ENCODE measurements around the gene KSR2. TPM values are rescaled to one million over a fixed set of nuclear protein-coding genes. Genes with fewer than 3 reads are reported as not detected.

Gene KSR2
- total and polyA plus RNA-seq, 7 donors = under 0.01 to 0.04 (median 0.02) TPM; not detected in 2

- no peak for DNase-seq
- intact Hi-C loops (cut with DNase I) = no loop called here
- H3K27ac ChIP-seq = no peak overlapping the region
- H3K9me3 ChIP-seq = no peaks in the 10 kb centered on the region
- WGBS, 3 donors = 47 to 67% (median 58%) methylated on average over 4 of the region's 4 CpGs
- no peak overlapping the region for H3K4me3 ChIP-seq
- ATAC-seq = no peak
- no peak for TF ChIP-seq CTCF (IDR thresholded peaks at IDR 0.05)
- no peaks in the 10 kb centered on the region for H3K36me3 ChIP-seq (ENCODE audit: insufficient read depth in 1 of 2, low read depth in 1 of 2)
- H3K27me3 ChIP-seq (ENCODE audit: insufficient read depth in 3 of 3, low read length in 2 of 3) = no peaks in the 10 kb centered on the region
- H3K4me1 ChIP-seq = peaks cover 5% of the 10 kb centered on the region
Measured at GRCh38 chr12:117513353-117513752, 455.4 kb downstream of the KSR2 start.

- no peaks in the 10 kb centered on the region for H3K9me3 ChIP-seq
- TF ChIP-seq CTCF (IDR thresholded peaks at IDR 0.05) = no peak
- intact Hi-C loops (cut with DNase I) = no loop called here
- H3K4me3 ChIP-seq = no peak overlapping the region
- DNase-seq (no peak), ATAC-seq (no peak)
- H3K27me3 ChIP-seq (ENCODE audit: insufficient read depth in 3 of 3, low read length in 2 of 3) = no peaks in the 10 kb centered on the region
- H3K27ac ChIP-seq = no peak overlapping the region
- H3K4me1 ChIP-seq = no peaks in the 10 kb centered on the region
- H3K36me3 ChIP-seq (ENCODE audit: insufficient read depth in 1 of 2, low read depth in 1 of 2) = no peaks in the 10 kb centered on the region
Measured at GRCh38 chr12:117508468-117508867, 460.3 kb downstream of the KSR2 start.

- DNase-seq (no peak), ATAC-seq (no peak)
- Histone ChIP-seq H3K9me3 (no peaks in the 10 kb centered on the region), H3K36me3 (ENCODE audit: insufficient read depth in 1 of 2, low read depth in 1 of 2) (no peaks in the 10 kb centered on the region), H3K27ac (no peak overlapping the region), H3K27me3 (ENCODE audit: insufficient read depth in 3 of 3, low read length in 2 of 3) (no peaks in the 10 kb centered on the region), H3K4me1 (no peaks in the 10 kb centered on the region), H3K4me3 (no peak overlapping the region)
- WGBS, 3 donors = 65 to 67% (median 67%) methylated on average over 3 of the region's 3 CpGs
- intact Hi-C loops (cut with DNase I) = no loop called here
- TF ChIP-seq CTCF (IDR thresholded peaks at IDR 0.05) = no peak
Measured at GRCh38 chr12:117507548-117507947, 461.2 kb downstream of the KSR2 start.

- intact Hi-C loops (cut with DNase I) = no loop called here
- Histone ChIP-seq H3K36me3 (ENCODE audit: insufficient read depth in 1 of 2, low read depth in 1 of 2) (no peaks in the 10 kb centered on the region), H3K4me1 (peaks cover 4% of the 10 kb centered on the region), H3K27ac (no peak overlapping the region), H3K27me3 (ENCODE audit: insufficient read depth in 3 of 3, low read length in 2 of 3) (no peaks in the 10 kb centered on the region), H3K9me3 (no peaks in the 10 kb centered on the region), H3K4me3 (no peak overlapping the region)
- 64 to 76% (median 66%) methylated on average over 1 of the region's 1 CpG for WGBS, 3 donors
- TF ChIP-seq CTCF (IDR thresholded peaks at IDR 0.05) = no peak
- DNase-seq (no peak), ATAC-seq (no peak)
Measured at GRCh38 chr12:117506333-117506732, 462.5 kb downstream of the KSR2 start.

- Histone ChIP-seq H3K4me3 (no peak overlapping the region), H3K9me3 (no peaks in the 10 kb centered on the region), H3K4me1 (peaks cover 4% of the 10 kb centered on the region), H3K27me3 (ENCODE audit: insufficient read depth in 3 of 3, low read length in 2 of 3) (no peaks in the 10 kb centered on the region), H3K36me3 (ENCODE audit: insufficient read depth in 1 of 2, low read depth in 1 of 2) (no peaks in the 10 kb centered on the region), H3K27ac (no peak overlapping the region)
- 58 to 78% (median 61%) methylated on average over 2 of the region's 2 CpGs for WGBS, 3 donors
- intact Hi-C loops (cut with DNase I) = no loop called here
- ATAC-seq = no peak
- DNase-seq = no peak
- no peak for TF ChIP-seq CTCF (IDR thresholded peaks at IDR 0.05)
Measured at GRCh38 chr12:117502633-117503032, 466.2 kb downstream of the KSR2 start.

Data from psoas muscle (tissue), 8 donors.